ENCODE data around the gene KLHL42. TPM values are rescaled to one million over a fixed set of nuclear protein-coding genes. Genes with fewer than 3 reads are reported as not detected.

Gene KLHL42
- total RNA-seq, 1 donor from 2014 or later: 21.3 TPM

DNA sequence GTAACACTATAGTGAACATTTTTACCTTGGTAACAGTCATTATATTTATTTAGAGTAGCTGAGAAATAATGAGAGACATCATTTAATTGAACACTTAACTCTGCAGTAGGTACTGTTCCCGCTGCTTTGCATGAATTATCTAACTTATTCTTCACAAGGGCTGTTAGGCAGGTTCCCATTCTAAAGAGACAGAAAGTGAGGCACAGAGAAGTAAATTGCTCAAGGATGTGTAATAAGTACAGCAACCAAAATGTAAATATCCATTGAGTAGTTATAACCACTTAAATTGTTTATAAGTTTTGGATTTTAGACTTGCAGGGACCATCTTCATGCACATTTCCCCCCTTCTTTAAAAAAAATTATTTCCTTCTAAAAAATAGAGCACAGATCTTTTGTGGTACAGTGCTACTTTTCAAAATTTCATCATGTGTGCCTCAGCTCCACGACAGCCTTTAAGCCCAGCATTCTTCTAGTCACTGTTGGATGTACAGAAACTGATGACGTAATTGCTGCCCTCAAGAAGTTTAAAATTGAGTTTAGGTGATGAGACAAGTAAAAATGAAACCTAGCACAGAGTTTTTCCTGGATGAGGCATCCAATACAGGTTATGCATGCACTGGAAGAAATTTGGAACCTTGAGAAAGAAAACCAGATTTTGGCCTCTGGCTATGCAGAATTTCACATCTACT, 6.0 kb downstream of the KLHL42 start:
- DNase-seq (ENCODE audit: low read depth) (peak; percentile 89), FAIRE-seq (no peak)
- H3K4me3 ChIP-seq (ENCODE audit: low read depth, low read length): no peak overlapping the region
- no peaks in the 10 kb centered on the region for H3K27me3 ChIP-seq (ENCODE audit: control insufficient read depth, insufficient read depth, low read length)
- TF ChIP-seq, protein P1, sequence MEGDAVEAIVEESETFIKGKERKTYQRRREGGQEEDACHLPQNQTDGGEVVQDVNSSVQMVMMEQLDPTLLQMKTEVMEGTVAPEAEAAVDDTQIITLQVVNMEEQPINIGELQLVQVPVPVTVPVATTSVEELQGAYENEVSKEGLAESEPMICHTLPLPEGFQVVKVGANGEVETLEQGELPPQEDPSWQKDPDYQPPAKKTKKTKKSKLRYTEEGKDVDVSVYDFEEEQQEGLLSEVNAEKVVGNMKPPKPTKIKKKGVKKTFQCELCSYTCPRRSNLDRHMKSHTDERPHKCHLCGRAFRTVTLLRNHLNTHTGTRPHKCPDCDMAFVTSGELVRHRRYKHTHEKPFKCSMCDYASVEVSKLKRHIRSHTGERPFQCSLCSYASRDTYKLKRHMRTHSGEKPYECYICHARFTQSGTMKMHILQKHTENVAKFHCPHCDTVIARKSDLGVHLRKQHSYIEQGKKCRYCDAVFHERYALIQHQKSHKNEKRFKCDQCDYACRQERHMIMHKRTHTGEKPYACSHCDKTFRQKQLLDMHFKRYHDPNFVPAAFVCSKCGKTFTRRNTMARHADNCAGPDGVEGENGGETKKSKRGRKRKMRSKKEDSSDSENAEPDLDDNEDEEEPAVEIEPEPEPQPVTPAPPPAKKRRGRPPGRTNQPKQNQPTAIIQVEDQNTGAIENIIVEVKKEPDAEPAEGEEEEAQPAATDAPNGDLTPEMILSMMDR (IDR thresholded peaks at IDR 0.05; ENCODE audit: insufficient read depth, low read length, severe bottlenecking): no peak
- H3K36me3 ChIP-seq (ENCODE audit: control insufficient read depth, insufficient read depth, low read length): peaks cover 1% of the 10 kb centered on the region

DNA sequence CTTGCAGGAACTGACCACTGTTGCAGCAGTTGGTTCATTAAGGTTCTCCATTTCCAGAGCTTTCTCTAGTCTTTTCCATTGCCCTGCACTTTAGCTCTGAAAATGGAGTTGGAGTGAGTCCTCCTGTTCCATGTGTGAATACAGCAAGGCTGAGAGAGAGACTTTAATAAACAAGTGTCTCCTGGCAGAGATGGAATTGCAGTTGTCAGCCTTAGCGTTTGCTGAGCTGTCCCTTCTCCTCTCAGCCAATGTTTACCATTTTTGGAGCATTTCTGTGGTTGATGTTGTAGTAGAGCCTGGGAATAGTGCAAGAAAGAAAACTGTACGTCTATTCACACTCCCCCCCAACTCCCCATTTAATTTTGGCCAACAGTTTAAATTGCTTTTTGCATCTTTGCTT, 7.5 kb downstream of the KLHL42 start:
- DNase-seq (ENCODE audit: low read depth): no peak
- Histone ChIP-seq H3K27me3 (ENCODE audit: control insufficient read depth, insufficient read depth, low read length) (no peaks in the 10 kb centered on the region), H3K36me3 (ENCODE audit: control insufficient read depth, insufficient read depth, low read length) (peaks cover 10% of the 10 kb centered on the region), H3K4me3 (ENCODE audit: low read depth, low read length) (no peak overlapping the region)
- TF ChIP-seq, protein P1 (IDR thresholded peaks at IDR 0.05; ENCODE audit: insufficient read depth, low read length, severe bottlenecking): no peak
- no peak for FAIRE-seq

DNA sequence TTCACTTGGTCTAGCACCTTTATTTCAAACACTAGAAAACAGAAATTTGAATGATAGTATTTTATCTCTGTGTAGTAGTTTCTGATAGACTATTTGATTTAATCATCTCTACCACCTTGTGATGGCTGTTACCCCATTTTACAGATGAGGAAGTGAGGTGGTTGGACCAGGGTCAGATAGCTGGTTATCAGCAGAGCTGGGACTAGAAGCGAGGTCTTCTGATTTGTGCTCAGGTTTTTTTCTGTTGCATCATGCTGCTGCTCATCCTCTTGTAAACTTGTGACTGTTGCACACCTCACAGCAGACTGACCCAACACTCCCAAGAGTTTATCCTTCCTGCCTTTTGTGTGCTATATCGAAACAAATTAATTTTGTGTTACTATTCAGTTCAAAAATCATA, 10.1 kb downstream of the KLHL42 start:
- H3K4me3 ChIP-seq (ENCODE audit: low read depth, low read length): no peak overlapping the region
- TF ChIP-seq, protein P1 (IDR thresholded peaks at IDR 0.05; ENCODE audit: insufficient read depth, low read length, severe bottlenecking): no peak
- DNase-seq (ENCODE audit: low read depth): no peak
- no peak for FAIRE-seq
- H3K36me3 ChIP-seq (ENCODE audit: control insufficient read depth, insufficient read depth, low read length): peaks cover 13% of the 10 kb centered on the region
- H3K27me3 ChIP-seq (ENCODE audit: control insufficient read depth, insufficient read depth, low read length): no peaks in the 10 kb centered on the region

DNA sequence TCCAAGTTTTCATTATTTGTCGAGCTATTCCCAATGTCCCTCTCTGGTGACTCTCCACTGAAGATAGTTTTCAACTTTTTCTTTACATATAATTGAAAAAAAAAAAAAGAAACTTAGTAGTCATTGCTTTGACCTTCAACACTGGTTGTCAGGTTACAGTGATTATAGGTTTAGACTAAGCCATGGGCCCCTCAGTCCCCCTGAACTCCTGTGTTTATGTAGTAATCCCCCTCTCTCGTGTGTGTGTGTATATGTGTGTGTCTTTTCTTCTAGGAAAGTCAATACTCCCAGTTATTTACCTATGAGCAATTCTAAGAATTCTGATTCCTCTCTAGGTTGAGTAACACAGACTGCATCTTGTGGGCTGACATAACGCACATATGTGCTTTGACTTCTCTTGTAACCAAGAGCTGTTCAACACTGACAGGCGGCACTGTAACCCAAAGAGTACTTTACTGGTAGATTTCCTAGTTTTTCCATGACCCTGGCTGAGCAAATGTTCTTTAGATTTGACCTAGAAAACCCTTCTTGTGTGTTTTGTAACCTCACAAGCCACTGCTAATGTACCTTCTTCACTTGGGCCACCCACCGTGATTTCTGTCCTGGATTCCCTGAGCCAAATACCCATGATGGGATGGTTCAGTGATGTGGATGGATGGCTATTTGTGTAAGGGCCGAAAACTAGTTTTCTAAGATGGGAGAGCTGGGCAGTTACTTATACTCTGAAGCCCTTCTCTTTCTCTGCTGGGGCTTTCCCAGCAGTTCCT, 15.0 kb downstream of the KLHL42 start:
- FAIRE-seq (no peak), DNase-seq (ENCODE audit: low read depth) (no peak)
- Histone ChIP-seq H3K4me3 (ENCODE audit: low read depth, low read length) (no peak overlapping the region), H3K27me3 (ENCODE audit: control insufficient read depth, insufficient read depth, low read length) (no peaks in the 10 kb centered on the region), H3K36me3 (ENCODE audit: control insufficient read depth, insufficient read depth, low read length) (peaks cover 16% of the 10 kb centered on the region)
- TF ChIP-seq, protein P1 (IDR thresholded peaks at IDR 0.05; ENCODE audit: insufficient read depth, low read length, severe bottlenecking): no peak

DNA sequence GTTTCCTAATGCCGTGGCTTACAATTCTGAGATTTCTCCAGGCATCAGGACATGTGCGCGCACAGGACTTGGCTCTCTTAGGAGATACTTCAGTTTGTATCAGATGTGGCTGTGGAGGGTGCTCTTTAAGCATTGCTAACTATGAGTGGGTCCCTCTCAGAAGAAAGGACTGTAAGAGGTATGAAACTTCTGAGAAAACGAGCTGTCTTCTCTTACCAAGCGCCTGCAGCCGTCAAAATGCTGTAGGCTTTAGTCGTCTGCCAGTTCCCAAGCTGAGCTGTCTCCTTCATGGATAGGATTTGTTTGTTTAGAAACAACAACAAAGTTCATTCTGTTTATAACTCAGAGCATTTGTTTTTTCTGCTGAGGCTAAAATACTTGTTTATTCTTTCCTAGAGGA, 16.1 kb downstream of the KLHL42 start:
- H3K36me3 ChIP-seq (ENCODE audit: control insufficient read depth, insufficient read depth, low read length): peaks cover 15% of the 10 kb centered on the region
- H3K4me3 ChIP-seq (ENCODE audit: low read depth, low read length): no peak overlapping the region
- DNase-seq (ENCODE audit: low read depth): no peak
- H3K27me3 ChIP-seq (ENCODE audit: control insufficient read depth, insufficient read depth, low read length): no peaks in the 10 kb centered on the region
- FAIRE-seq: no peak
- TF ChIP-seq, protein P1 (IDR thresholded peaks at IDR 0.05; ENCODE audit: insufficient read depth, low read length, severe bottlenecking): no peak
